ENCODE data around the gene TRIM7.
"Not testable (repeated sequence)": the region's sequence is repeated elsewhere in the genome, so short reads cannot be mapped to it uniquely, and the experiment has no call there.

DNA sequence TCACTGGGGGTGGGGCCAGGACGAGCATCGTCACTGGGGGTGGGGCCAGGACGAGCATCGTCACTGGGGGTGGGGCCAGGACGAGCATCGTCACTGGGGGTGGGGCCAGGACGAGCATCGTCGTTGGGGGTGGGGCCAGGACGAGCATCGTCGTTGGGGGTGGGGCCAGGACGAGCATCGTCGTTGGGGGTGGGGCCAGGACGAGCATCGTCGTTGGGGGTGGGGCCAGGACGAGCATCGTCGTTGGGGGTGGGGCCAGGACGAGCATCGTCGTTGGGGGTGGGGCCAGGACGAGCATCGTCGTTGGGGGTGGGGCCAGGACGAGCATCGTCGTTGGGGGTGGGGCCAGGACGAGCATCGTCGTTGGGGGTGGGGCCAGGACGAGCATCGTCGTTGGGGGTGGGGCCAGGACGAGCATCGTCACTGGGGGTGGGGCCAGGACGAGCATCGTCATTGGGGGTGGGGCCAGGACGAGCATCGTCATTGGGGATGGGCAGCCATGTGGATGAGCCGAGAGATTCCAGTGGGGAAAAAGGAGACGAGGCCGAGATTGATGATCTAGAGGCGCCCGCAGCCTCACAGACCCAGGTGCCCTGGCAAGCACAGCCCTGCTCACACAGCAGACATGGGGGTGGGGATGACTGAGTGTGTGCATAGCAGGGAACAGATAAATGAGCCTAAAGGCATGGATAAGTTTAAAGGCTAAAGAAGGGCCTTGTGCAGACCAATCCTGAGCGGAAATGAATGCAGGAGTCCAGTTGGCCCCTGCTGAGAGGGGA lies 44.1 kb downstream of the TRIM7 start:
- TF ChIP-seq, protein P1, sequence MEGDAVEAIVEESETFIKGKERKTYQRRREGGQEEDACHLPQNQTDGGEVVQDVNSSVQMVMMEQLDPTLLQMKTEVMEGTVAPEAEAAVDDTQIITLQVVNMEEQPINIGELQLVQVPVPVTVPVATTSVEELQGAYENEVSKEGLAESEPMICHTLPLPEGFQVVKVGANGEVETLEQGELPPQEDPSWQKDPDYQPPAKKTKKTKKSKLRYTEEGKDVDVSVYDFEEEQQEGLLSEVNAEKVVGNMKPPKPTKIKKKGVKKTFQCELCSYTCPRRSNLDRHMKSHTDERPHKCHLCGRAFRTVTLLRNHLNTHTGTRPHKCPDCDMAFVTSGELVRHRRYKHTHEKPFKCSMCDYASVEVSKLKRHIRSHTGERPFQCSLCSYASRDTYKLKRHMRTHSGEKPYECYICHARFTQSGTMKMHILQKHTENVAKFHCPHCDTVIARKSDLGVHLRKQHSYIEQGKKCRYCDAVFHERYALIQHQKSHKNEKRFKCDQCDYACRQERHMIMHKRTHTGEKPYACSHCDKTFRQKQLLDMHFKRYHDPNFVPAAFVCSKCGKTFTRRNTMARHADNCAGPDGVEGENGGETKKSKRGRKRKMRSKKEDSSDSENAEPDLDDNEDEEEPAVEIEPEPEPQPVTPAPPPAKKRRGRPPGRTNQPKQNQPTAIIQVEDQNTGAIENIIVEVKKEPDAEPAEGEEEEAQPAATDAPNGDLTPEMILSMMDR (IDR thresholded peaks at IDR 0.05) = not testable (repeated sequence)
- not testable (repeated sequence) for TF ChIP-seq POLR2A (IDR thresholded peaks at IDR 0.05)

Data from adrenal gland (tissue), 5 donors.